HG03108 (cell line): ENCODE data around the gene RNF175.

Experiments
- ATAC-seq: cut with Tn5 transposase; IDR thresholded peaks from one replicate; pipeline ENCODE4 v1.9.1; 2021; ENCODE audit warnings: moderate library complexity; ENCODE audit not compliant: unreplicated experiment

RNF175 gene

DNA sequence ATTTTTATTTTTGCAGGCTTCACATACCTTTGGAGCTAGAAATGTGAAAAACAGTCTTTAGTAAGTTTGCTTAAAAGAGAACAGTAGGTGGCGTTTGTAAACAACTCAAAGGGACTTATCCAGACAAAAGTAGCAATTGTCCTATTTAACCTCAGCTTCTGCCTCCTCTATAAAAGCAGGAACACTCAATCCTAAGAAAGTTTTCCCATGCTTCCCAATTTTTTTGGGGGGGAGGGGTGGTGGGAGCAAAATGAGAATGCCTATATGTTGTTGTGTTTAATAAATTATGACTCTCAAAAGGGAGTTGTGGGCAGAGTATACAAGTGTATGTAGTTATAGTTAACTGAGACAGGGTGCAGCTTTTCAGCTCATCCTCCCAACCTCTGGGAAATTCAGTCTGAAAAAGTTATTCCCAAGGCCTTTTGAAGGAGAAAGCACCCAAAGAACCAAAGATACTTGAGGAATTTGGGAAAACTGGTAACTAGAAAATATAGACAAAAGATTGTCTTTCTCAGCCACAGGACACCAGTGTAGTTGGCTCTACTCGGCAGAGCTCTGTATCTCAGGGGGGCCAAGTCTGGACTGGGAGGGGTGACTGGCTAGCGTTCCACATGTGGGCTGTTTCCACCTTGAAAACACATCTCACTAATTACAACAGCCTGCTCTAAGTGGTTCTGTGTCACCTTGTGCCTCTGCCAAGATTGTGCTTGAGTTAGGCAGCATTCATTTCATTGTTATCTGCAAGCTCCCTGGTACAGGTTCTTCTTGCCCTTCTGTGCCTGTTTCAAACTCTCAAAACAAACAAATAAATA, 26.3 kb upstream of the RNF175 start:
- ATAC-seq, result no peak

DNA sequence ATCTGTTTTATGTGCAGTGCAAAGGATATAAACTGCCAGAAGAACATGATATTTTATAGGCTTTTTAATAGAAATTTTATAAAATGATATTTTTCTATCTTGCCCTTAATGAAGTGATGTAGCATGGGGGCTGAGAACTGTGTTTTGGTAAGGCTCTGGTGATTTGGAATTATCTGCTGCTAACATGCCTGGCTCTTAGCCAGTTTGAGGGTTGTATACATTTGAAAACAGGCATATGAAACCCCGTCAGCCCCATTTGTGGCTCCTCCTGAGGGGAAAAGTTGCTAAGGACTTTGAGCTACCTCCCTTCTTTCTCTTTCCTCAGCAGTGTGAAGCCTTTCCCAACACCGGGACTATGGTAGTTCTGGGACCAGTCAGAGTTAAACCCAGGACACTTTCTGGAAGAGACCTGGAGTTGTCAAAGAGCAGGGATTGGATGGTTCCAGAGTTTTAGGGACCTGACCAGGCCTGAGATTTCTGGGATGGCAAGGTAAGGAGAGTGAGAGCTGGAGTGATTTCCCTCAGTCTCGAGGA, 24.4 kb upstream of the RNF175 start:
- ATAC-seq, result no peak

DNA sequence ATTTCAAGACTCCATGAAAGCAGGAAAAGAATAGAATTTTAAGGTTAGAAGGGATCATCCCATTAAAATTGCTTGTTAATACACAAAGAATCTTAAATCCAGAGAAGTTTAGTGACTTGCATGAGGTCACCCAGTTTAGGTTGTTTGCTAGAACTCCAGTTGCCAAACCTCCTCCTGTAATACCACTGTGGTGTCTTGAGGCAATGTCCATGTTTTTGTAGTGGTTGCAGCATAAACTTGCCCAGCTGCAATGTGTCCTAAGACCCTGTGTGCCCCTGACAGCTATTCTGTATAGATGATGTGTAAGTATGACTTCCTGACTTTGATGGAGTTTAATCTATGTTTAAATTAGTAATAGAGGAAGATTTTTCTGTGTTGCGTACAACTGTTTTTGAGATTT, 22.8 kb upstream of the RNF175 start:
- ATAC-seq, result no peak

DNA sequence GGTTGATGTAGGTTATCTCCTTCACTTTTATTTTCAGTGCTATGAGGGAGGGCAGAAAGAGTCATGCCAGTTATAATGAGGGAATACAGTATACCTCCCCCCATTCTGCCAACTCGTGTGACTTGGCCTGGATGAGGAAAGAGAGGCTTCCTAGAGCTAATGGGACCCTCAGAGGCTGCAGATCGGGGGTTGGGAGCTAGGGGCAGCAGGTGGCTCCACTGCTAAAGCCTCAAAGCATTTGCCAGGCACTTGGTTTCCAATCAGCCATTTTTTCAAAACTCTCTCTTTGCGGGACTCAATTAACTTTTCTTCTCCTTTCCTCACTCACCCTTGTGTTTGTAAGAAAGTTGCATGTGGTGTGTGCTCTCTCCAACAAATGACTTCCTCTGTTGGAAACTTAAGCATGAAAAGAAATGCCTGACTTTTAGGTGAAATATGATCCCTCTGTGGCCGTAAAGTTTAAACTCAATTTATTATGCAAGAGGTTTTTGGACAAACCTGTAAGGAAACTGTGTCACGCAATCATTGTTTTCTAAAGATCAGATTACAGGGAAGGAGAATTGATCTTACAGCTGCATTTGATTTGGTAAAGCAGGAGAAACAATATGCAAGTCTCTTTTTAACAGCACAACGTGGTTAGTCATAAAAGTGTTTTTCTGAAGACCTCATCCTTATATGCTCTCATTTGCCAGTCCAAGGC, 22.0 kb upstream of the RNF175 start:
- no peak for ATAC-seq

DNA sequence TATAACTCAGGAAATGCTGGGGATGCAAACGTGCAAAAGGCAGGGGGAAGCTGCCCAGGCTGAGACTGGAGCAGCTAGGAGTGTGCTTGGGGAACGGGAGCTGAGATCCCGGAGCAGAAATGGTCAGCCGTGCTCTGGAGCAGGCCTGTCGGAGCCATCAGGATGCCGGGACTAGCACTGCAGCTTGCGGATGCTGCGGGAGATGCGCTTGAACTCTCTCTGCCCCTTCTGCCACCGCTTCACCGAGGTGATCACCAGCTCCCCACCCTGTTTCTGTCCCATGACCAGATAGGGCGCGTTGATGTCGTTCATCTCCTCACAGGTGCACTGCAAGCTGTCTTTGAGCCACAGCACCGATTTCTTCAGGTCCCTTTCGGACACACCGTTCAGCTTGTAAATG, 21.5 kb upstream of the RNF175 start:
- no peak for ATAC-seq

DNA sequence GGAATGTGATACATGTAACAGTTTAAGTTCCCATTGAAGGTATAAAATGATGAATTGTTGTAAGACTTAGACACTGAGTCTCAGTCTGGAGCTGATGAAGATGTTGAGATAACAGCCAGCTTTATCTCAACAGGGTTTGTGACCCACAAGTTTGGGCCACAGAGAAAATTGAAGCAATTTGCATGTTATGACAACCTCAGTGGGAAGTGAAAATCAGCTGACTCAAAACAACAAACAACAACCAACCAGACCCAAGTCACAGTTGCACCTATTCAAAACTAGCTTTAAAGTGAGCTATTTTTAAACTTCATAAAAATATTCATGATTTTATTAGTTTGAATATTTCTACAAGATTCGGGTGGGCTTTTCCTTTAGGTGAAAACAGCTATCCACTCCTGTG, 21.1 kb upstream of the RNF175 start:
- no peak for ATAC-seq

DNA sequence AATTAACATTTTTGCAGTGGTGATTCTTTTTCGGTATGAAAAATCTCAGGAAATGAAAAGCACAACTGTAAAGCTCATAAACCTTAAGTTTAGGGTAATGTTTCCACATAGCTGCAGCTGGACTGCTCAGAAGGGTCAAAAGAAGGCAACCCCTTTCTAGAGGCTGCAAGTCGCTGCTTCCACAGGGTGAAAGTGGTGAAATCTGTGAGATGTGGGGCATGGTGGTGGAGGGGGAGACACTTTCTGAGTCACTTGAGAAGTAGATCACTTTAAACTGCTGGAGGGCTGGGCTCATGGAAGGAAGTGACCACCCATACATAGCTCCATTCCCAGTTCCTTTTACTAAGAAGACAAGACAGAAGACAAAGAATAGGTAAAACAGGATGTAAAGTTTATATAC, 20.4 kb upstream of the RNF175 start:
- ATAC-seq, result no peak

DNA sequence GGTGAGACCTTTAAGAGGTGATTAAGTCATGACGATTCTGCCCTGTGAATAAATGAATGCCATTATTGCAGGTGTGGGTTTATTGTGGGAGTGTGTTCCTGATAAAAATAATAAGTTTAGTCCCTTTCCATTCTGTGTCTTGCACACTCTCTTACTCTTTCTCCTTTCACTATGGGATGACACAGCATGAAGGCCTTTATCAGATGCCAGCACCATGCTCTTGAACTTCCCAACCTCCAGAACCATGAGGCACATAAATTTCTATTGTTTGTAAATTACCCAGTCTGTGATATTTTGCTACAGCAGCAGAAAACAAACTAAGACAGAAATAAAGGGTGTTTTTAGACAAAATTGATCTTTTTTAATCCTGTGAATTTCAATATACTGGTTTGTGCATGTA, 18.6 kb upstream of the RNF175 start:
- no peak for ATAC-seq

DNA sequence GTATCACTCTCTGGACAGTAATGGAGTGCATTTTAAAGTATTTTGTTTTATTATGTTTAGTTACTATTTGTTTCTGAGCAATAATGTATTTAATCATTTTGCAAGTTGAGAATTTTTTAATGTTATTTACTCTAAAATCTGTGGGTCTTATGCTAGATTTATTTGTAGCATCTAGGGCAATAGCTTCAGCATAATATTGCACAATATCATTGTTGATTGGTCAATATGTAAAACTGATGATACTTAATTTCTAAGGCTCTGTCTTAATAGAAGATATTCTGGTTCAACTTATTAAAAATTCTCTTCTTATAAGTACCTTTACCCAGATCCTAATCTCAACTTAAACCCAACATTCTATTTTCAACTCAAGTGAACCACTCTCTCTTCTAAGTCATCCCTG, 17.6 kb upstream of the RNF175 start:
- no peak for ATAC-seq

DNA sequence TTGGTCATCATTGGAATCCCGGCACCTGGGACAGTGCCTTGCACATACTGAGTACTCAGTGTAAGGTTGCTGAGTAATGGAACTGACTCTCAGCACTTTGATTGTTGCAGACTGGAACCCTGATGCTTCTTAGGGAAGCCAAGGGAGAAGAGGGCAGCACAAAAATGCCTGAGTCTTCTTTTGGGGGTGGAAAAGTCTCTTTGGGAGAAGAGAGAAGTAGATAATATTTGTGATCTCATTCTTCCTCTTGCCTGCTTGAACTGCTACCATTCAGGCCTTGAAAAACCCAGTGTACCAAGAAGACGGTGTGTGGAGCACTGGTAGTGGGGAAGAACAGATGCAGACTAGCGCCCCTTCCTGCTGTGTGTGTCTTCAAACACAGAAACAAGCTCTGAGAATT, 16.8 kb upstream of the RNF175 start:
- no peak for ATAC-seq

DNA sequence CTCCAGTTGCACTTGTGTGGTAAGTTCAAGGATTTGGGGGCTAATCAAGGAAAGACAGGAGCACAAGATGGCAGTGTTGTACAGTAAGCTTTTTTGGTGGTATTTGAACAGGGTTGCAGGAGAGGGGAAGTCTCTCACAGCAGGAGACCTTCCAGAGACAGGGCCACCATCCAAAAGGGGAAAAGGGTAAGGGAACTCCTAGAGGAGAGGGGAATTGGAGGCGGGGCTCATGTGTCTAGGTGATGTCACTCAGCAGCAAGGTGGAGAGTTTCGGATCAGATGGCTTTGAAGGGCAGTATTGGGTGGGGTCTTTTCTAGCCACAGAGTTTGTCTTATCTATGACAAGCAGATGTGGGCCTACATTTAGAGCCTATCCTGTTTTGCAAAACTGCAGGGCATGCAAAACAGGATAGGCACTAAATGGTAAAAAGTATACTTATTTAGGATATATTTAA, 13.4 kb upstream of the RNF175 start:
- ATAC-seq, result no peak

DNA sequence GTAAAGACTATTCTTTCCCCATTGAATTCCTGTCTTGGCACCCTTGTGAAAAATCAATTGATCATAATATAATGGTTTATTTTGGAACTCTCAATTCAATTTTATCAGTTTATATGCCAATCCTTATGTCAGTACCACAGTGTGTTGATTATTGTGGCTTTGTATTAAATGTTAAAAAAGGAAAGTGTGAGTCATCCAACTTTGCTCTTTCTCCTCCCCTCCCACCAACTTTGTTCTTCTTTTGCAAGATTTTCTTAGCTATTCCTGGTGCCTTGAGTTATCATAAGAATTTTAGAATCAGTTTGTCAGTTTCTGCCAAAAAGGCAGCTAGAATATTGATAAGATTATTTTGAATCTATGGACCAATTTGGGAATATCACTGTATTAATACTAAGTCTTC, 11.2 kb upstream of the RNF175 start:
- ATAC-seq, result no peak

DNA sequence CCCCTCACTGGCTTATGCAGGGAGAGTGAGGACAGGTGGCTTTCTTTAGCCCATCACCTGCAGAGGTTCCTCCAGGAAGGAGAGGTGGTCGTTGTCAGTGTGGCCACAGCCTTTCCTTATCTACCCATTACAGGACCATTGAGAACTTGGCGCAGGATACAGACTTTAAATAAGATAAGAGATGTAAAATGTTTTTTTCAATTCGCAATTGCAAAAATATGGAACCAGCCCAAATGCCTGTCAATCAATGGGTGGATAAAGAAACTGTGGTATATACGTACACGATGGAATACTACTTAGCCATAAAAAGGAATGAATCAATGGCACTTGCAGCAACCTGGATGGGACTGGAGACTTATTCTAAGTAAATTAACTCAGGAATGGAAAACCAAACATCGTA, 6.9 kb upstream of the RNF175 start:
- no peak for ATAC-seq

DNA sequence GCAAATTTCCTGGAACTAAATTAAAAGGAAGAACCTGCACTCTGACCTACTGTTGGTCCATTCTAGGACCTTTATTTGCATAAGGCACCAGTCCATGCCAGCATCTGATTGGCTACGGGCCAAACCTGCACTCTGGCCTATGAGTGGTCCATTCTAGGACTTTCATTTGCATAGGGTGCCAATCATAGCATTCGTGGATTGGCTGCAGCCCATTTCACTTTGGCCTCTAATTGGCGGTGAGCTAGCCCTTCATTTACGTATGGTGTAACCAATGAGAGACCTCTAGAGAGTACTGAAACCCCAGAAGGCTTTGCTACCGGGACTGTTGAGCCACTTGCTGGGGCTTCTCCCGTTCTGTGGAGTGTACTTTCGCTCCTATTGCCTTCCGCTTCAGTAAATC, 6.1 kb upstream of the RNF175 start:
- ATAC-seq, result no peak

DNA sequence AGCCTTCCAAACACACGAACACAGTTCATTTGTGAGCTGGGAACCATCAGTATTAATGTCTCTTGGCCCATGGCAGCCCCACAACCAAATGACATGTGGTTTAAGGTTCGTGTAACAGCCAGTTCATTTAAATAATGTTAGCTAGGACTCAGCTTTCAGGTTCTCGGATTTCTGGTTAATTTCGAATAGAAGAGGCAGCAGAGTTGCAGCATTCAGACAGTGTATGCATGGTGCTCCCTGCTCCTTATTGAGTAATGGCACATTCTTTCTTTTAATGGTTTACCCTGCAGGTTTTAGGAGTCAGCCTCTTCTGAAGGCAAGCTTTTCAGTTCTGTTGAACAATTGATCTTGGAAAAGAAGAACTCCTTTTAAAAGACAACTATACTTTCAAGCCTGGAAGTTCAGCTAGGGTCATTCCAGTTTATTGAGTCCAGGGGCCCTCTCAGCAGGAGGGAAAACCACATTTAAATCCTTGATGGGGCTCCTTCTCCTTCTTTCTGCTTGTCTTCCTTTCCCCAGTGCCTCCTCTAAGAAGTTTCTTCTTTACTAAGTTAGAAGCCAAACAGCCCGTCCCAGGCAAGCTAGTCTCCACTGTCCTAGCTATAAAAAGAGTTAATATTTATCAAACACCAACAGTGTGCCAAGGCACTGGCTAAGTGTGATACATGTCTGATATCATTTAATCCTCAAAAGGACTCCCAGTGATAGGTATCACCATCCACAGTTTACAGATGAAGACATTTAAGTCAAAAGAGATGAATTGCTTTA, 5.0 kb upstream of the RNF175 start:
- no peak for ATAC-seq

DNA sequence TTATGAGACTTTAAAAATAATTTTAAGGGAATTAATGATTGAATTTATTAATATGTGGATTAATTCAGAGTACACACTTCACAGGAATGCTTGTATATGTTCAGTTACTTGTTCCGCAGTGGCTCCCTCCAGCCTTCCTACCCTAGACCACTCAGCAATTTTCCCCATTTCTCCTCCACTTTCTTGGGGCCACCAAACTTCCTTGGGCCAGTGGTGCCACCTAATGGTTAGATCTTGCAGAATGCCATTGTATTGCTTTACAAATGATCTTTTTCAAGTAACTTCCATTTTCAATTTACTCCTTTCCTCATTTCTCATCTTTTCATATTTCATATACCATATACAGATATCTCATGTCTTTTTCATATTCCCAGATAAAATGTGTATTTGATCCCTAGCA, 3.6 kb upstream of the RNF175 start:
- no peak for ATAC-seq

DNA sequence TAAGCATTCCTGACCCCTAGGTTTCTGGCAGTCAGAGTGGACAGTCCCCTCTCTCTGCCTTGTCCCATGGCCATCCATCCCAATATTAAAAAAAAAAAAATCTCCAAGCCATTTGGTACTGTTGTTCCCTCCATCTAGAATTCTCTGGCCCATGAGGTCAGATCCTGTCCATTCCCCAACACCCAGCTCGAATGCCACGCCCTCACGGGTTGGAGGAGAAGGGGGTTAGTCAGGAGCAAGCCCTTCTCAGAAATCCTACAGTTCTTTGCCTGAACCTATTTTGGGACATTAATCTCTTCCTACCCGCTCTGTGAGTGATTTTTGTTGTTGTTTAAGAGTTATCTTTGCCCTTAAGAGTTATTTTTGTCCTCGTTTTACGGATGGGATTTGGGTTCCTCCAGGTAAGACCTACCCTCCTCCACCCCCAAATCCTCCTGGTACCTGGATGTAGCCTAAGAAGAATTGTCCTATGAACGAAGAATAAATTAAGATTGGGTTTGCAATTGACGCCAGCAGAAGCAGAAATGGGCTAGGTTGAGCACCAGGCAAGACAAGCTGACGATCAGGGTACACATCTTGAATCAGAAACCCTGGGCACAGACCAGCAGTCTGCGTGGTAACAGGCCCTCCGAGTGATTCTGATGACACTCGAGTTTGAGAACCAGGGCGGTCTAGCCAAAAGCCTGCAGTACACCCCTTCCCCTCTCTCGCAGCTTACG, 977 bp downstream of the RNF175 start:
- ATAC-seq, result no peak

DNA sequence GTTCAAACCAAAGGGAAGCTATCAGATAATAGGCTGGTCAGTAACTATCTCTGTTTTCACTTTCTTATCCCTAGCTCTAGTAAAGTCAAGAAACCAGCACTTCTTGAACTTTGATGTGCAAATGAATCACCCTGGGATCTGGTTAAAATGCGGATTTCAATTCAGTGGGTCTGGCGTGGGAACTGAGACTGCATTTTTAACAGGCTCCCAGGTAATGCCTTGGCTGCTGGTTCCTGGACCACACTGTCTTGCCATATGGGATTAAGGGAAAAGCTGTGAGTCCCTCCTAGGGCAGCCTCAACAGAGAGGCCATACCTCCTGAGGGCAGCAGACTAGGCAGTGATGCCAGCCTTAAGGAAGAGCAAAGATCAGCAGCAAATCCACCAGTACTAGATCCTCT, 1.7 kb downstream of the RNF175 start:
- ATAC-seq, result no peak

DNA sequence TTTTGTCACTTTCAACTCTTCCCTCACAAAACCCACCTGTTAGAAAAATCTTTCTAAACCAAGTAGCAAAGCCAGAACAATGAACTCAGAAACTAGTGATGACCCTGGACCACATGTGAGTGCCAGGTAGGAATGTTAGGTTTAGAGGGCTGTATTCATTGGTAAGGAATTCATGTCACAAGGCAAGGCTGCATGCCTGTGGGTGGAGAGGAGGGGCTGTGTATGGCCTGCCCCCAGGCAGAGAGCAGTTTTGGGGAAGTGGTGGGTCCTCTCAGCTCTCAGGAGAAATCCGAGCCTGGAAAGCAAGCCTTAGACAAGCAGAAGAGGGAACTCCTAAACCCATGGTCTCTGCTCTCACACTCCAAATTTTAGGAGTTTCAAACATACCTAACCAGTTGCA, 2.4 kb downstream of the RNF175 start:
- no peak for ATAC-seq

DNA sequence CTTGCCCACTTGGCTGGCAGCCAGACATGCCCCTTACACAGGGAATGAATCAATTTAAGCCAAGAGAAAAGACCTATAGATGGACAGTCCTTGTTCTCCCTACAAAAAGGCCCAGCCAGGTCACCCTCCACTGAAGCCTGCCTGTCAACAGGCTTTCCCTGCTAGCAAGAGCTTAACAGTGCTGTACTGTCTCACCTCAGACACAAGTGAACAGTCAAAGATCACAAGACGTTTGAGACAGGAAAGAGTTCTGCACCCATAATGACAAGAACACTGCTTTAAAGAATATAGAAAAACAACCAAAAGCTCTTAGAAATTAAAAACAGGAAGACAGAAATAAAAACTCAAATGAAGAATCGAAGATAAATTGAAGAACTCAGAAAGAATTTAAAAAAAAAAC, 4.6 kb downstream of the RNF175 start:
- no peak for ATAC-seq
